GM12873 (cell line): Measurements from ENCODE around the gene ROBO4.

ENCODE experiments used
- TF ChIP-seq, protein P1 (sequence below): IDR thresholded peaks from 2 replicates; pipeline ENCODE4 v1.5.1; 2012; ENCODE audit warnings: low read depth, mild to moderate bottlenecking, moderate library complexity, low read length, control low read depth; ENCODE audit not compliant: insufficient read depth; ENCODE audit errors: missing control alignments

Gene ROBO4

DNA sequence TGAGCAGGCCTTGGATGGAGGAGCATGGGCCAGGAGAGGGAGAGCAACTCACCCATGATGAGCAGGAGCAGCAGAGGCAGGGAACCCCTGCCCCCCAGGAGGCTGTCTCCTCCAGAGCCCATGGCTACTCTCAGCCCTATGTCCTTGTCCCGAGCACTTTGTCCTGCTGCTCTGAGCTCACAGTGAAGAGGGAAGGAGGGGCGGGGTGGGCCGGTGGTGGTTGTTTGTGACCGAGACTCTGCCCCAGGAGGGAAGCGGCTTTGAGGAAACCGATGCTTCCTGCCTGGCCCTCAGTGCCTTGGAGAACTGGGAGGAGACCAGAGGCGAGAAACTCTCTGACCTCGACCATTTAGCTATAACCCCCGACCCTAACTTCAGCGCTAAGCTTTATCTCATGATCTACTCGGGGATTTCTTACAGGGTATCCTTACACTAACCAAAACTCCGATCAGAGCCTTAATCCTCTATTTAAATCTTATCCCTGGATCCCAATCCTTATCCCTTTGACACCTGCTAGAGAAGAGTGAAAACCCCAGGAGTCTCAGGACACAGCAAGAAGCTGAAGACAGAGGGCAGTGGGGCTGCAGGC, at the start of gene ROBO4:
ROBO4 (minus strand) TSS at position 192 of the 589 bp plus-strand sequence; CDS start at position 122, 70 bp downstream.
- TF ChIP-seq, protein P1, sequence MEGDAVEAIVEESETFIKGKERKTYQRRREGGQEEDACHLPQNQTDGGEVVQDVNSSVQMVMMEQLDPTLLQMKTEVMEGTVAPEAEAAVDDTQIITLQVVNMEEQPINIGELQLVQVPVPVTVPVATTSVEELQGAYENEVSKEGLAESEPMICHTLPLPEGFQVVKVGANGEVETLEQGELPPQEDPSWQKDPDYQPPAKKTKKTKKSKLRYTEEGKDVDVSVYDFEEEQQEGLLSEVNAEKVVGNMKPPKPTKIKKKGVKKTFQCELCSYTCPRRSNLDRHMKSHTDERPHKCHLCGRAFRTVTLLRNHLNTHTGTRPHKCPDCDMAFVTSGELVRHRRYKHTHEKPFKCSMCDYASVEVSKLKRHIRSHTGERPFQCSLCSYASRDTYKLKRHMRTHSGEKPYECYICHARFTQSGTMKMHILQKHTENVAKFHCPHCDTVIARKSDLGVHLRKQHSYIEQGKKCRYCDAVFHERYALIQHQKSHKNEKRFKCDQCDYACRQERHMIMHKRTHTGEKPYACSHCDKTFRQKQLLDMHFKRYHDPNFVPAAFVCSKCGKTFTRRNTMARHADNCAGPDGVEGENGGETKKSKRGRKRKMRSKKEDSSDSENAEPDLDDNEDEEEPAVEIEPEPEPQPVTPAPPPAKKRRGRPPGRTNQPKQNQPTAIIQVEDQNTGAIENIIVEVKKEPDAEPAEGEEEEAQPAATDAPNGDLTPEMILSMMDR = no peak

DNA sequence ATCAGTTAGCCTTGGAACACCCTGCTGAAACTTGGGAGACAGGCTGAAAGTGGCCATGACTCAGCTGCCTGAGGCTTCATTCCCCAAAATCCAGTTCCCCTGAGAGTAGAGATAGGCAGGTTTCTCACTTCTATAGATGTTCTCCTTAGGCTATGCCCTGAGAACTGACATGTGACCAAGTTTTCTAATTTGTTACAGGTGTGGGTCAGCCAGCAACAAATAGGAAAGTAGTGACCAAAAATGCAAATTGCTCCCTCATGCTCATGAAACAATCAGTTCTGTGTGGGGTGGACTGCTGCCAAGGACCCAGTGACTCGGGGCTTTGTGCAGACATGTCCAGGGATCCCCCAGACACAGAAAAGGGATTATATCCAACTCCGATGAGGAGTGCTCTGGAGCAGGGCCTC, 49.1 kb upstream of the ROBO4 start:
- TF ChIP-seq, protein P1 = no peak

DNA sequence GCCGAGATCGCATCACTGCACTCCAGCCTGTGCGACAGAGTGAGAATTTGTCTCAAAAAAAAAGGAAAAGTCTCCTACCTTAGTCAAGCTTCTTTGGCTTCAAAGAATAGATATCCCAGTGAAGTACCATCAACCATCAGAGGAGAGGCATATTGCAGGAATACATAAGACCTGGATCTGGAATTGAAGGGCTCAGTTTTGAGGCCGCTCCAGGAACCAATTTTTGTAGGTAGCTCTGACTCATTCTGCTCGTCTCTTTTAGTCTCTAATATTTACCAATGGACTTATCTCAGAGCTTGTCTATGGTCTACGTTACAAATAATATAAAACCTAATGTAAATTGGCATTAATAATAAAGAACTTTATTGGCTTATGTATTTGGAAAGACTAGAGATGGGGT, 48.2 kb upstream of the ROBO4 start:
- TF ChIP-seq, protein P1 = no peak

DNA sequence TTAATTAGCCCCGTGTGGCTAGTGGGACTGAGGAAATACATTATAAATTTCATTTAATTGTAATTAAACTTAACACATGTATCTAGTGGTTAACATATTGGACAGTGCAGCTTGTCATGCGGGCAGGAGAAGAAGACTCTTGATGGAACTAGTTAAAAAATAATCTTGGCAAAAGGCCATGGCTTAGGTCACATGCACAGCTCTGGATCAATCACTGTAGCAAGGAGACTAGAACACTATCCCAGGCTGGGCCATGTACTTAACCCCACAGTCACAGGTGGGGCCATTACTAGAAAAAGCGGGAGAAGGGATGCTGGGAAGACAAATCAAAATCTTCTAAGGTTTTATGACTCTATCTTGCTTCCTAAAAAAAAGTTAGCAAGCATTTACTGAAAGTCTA, 46.9 kb upstream of the ROBO4 start:
- TF ChIP-seq, protein P1 = no peak

DNA sequence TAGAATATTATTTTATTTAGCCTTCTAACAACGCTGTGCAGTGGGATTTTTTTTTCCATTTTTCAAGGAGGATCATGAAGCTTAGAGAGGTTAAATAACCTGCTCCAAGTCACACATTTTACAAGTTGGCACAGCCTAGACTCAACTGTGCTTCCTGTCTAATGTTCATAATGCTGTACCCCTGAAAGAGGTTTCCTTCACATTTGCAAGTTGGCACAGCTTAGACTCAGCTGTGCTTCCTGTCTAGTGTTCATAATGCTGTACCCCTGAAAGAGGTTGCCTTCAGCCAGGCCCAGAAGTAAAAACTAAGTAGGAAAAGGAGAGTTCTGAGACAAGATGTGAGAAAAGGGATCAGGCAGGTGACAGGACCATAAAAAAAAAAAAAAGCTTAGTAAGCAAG, 46.1 kb upstream of the ROBO4 start:
- TF ChIP-seq, protein P1 = no peak

DNA sequence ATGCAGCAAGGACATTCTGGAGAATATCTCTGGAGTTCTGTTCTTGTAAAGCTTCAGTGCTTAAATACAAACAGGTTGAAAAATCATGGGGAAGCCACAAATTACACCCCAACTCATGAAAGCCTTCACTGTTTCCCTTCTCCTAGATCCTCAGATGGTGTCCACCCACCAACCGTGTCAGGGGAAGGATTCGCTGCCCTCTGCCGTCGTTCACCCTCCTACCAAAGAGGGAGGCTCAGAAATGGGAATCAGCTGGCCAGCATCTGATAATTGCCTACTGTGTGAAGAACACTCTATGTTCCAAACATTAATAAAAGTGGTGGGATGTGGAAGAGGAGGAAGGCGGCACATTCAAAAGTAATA, 45.6 kb upstream of the ROBO4 start:
- TF ChIP-seq, protein P1 = no peak

DNA sequence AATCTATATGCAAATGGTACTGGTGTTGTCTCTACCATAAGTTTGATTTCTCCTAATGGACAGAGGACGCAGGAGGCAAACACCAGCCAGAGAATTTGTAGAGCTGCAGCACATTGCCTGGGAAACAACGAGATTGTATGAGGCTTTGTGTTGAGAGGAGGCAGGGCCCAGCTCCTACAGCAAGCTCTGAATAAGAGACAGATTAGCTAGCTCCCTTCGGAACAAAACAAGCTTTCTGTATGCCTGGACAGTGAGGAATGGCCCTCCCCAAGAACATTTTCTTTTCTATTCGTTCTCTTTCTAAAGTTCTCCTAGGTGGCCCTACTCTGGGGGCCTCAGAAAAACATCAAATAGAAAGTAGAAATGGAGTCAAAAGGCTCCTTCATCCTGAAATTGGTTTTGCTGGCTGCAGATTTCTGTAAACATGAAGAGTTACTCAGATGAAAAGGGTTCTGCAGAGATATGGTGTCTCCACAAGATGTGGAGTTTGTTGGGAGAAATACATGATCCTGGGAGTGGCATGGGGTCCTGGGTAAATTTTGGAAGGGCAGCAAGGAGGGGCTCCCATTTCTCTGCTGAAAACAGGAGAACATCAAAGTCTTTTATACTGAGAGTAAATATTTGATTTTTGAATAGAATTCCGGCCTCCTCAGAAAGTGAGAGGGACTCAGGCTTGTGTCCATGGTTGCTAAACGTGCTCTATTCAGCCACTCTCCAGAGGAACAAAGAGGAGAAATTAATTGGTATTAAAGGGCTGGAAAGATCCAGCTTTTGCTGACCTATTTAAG, 45.0 kb upstream of the ROBO4 start:
- TF ChIP-seq, protein P1 = no peak
